Endothelial cell (in vitro differentiated cells): ENCODE data around the gene PTGFRN. TPM values are rescaled to one million over a fixed set of nuclear protein-coding genes. Genes with fewer than 3 reads are reported as not detected.
A peak's percentile ranks its signal among the peaks of the same experiment; 100 is the strongest.
"Not testable (repeated sequence)": the region's sequence is repeated elsewhere in the genome, so short reads cannot be mapped to it uniquely, and the experiment has no call there.

Experiments used
- DNase-seq: peaks from one replicate; pipeline ENCODE4 v3.0.0; 2021; ENCODE audit warnings: low spot score
- H3K27ac Mint-ChIP-seq: one replicate; pipeline ENCODE4 v1.8.0; 2021; ENCODE audit warnings: mixed read lengths, inconsistent platforms; ENCODE audit not compliant: unreplicated experiment
- H3K27me3 Mint-ChIP-seq: one replicate; pipeline ENCODE4 v1.8.0; 2021; ENCODE audit warnings: mild to moderate bottlenecking, moderate library complexity, mixed read lengths, inconsistent platforms; ENCODE audit not compliant: unreplicated experiment
- H3K36me3 Mint-ChIP-seq: one replicate; pipeline ENCODE4 v1.8.0; 2021; ENCODE audit warnings: mild to moderate bottlenecking, low read depth, mixed read lengths, inconsistent platforms; ENCODE audit not compliant: unreplicated experiment
- H3K4me1 Mint-ChIP-seq: one replicate; pipeline ENCODE4 v1.8.0; 2021; ENCODE audit warnings: mild to moderate bottlenecking, mixed read lengths, inconsistent platforms; ENCODE audit not compliant: unreplicated experiment
- H3K4me3 Mint-ChIP-seq: one replicate; pipeline ENCODE4 v1.8.0; 2021; ENCODE audit warnings: mild to moderate bottlenecking, mixed read lengths, inconsistent platforms; ENCODE audit not compliant: unreplicated experiment
- H3K9me3 Mint-ChIP-seq: one replicate; pipeline ENCODE4 v1.8.0; 2021; ENCODE audit warnings: mixed read lengths, inconsistent platforms; ENCODE audit not compliant: unreplicated experiment
- CTCF ChIP-seq: fragments of 200-600 bp; sonication (generic); IDR thresholded peaks from one replicate; pipeline ENCODE4 v1.5.0; 2021; ENCODE audit warnings: antibody characterized with exemption; ENCODE audit not compliant: unreplicated experiment
- total RNA-seq: library from RNA; stranded (reverse); fragmentation: NEBNext Ultra II Directional; extraction: Animal tissue kit (Norgen Biotek cat#: 25700); gene quantifications from one replicate; pipeline ENCODE4 v1.2.1, GENCODE V29; 2021; ENCODE audit not compliant: unreplicated experiment

The PTGFRN gene
- total RNA-seq, 1 donor from 2014 or later, result 23.7 TPM

- peaks cover 31% of the 10 kb centered on the region for H3K36me3 Mint-ChIP-seq
Observed at GRCh38 chr1:116971965-116972673, 62.4 kb downstream of the PTGFRN start.

GRCh38 chr1:116972674-116973030, 62.9 kb downstream of the PTGFRN start:
- Mint-ChIP-seq H3K4me3 (no peak overlapping the region), H3K4me1 (peaks cover 27% of the 10 kb centered on the region), H3K9me3 (peaks cover 6% of the 10 kb centered on the region), H3K27ac (no peak overlapping the region), H3K27me3 (no peaks in the 10 kb centered on the region), H3K36me3 (peaks cover 31% of the 10 kb centered on the region)
- no peak for DNase-seq
- no peak for TF ChIP-seq CTCF

More at GRCh38 chr1:116971965-116972673, 62.4 kb downstream of the PTGFRN start:
- Mint-ChIP-seq H3K27me3 (no peaks in the 10 kb centered on the region), H3K9me3 (peaks cover 6% of the 10 kb centered on the region), H3K27ac (peak overlapping the region; percentile 1), H3K4me1 (peaks cover 27% of the 10 kb centered on the region), H3K4me3 (no peak overlapping the region)
- DNase-seq, result no peak
- no peak for TF ChIP-seq CTCF

- H3K27me3 Mint-ChIP-seq, H3K9me3 Mint-ChIP-seq, H3K4me1 Mint-ChIP-seq, DNase-seq, H3K4me3 Mint-ChIP-seq, H3K27ac Mint-ChIP-seq: not testable (repeated sequence)
- peaks cover 11% of the 10 kb centered on the region for H3K36me3 Mint-ChIP-seq
Observed at GRCh38 chr1:116980309-116980708, 70.6 kb downstream of the PTGFRN start.

GRCh38 chr1:116981521-116982037, 71.9 kb downstream of the PTGFRN start:
- no peak overlapping the region for H3K27ac Mint-ChIP-seq
- TF ChIP-seq CTCF, result no peak

GRCh38 chr1:116982319-116983004, 72.7 kb downstream of the PTGFRN start:
- H3K36me3 Mint-ChIP-seq, result peaks cover 4% of the 10 kb centered on the region
- H3K9me3 Mint-ChIP-seq, result no peaks in the 10 kb centered on the region
- no peaks in the 10 kb centered on the region for H3K4me1 Mint-ChIP-seq
- no peak overlapping the region for H3K27ac Mint-ChIP-seq
- DNase-seq, result no peak
- peaks cover 3% of the 10 kb centered on the region for H3K27me3 Mint-ChIP-seq
- no peak for TF ChIP-seq CTCF
- H3K4me3 Mint-ChIP-seq, result no peak overlapping the region

More at GRCh38 chr1:116981521-116982037, 71.9 kb downstream of the PTGFRN start:
- peaks cover 2% of the 10 kb centered on the region for H3K27me3 Mint-ChIP-seq
- H3K4me3 Mint-ChIP-seq, result no peak overlapping the region
- no peak for DNase-seq
- no peaks in the 10 kb centered on the region for H3K4me1 Mint-ChIP-seq
- peaks cover under 1% of the 10 kb centered on the region for H3K36me3 Mint-ChIP-seq
- no peaks in the 10 kb centered on the region for H3K9me3 Mint-ChIP-seq
